Measurements from ENCODE around the gene TJAP1.
"Not testable (repeated sequence)": the region's sequence is repeated elsewhere in the genome, so short reads cannot be mapped to it uniquely, and the experiment has no call there.

TJAP1 gene

GRCh38 chr6:43460032-43460431 is 17.3 kb upstream of the TJAP1 start:
- Histone ChIP-seq H3K27me3 (ENCODE audit: control insufficient read depth in 2 of 2, insufficient read depth in 2 of 2, low read length in 2 of 2) (peaks cover 7 to 17% of the 10 kb centered on the region in 2 donors), H3K4me1 (ENCODE audit: control insufficient read depth in 2 of 2, insufficient read depth in 2 of 2, low read length in 2 of 2) (peaks cover 0 to 4% of the 10 kb centered on the region in 2 donors), H3K9me3 (ENCODE audit: control insufficient read depth in 2 of 2, low read length in 2 of 2) (no peaks in the 10 kb centered on the region), H3K9ac (ENCODE audit: low read depth in 1 of 2, low read length in 2 of 2) (no peak overlapping the region), H3K4me3 (ENCODE audit: low read length in 2 of 2) (no peak overlapping the region), H3K27ac (ENCODE audit: low read depth in 2 of 2, low read length in 2 of 2) (no peak overlapping the region), H3K36me3 (ENCODE audit: control insufficient read depth in 2 of 2, insufficient read depth in 2 of 2, low read length in 2 of 2) (no peaks in the 10 kb centered on the region)

GRCh38 chr6:43461936-43462335 is 15.4 kb upstream of the TJAP1 start:
- Histone ChIP-seq H3K9ac (ENCODE audit: low read depth in 1 of 2, low read length in 2 of 2) (no peak overlapping the region), H3K27me3 (ENCODE audit: control insufficient read depth in 2 of 2, insufficient read depth in 2 of 2, low read length in 2 of 2) (peaks cover 5 to 8% of the 10 kb centered on the region in 2 donors), H3K4me3 (ENCODE audit: low read length in 2 of 2) (no peak overlapping the region), H3K36me3 (ENCODE audit: control insufficient read depth in 2 of 2, insufficient read depth in 2 of 2, low read length in 2 of 2) (no peaks in the 10 kb centered on the region), H3K27ac (ENCODE audit: low read depth in 2 of 2, low read length in 2 of 2) (no peak overlapping the region), H3K4me1 (ENCODE audit: control insufficient read depth in 2 of 2, insufficient read depth in 2 of 2, low read length in 2 of 2) (no peaks in the 10 kb centered on the region), H3K9me3 (ENCODE audit: control insufficient read depth in 2 of 2, low read length in 2 of 2) (no peaks in the 10 kb centered on the region)

- Histone ChIP-seq H3K36me3 (ENCODE audit: control insufficient read depth in 2 of 2, insufficient read depth in 2 of 2, low read length in 2 of 2) (no peaks in the 10 kb centered on the region), H3K4me3 (ENCODE audit: low read length in 2 of 2) (no peak overlapping the region), H3K27ac (ENCODE audit: low read depth in 2 of 2, low read length in 2 of 2) (no peak overlapping the region), H3K4me1 (ENCODE audit: control insufficient read depth in 2 of 2, insufficient read depth in 2 of 2, low read length in 2 of 2) (no peaks in the 10 kb centered on the region), H3K9me3 (ENCODE audit: control insufficient read depth in 2 of 2, low read length in 2 of 2) (no peaks in the 10 kb centered on the region), H3K9ac (ENCODE audit: low read depth in 1 of 2, low read length in 2 of 2) (no peak overlapping the region), H3K27me3 (ENCODE audit: control insufficient read depth in 2 of 2, insufficient read depth in 2 of 2, low read length in 2 of 2) (peaks cover 5 to 7% of the 10 kb centered on the region in 2 donors)
Measured at GRCh38 chr6:43464337-43464736, 13.0 kb upstream of the TJAP1 start.

- Histone ChIP-seq H3K27ac (ENCODE audit: low read depth in 2 of 2, low read length in 2 of 2) (no peak overlapping the region), H3K36me3 (ENCODE audit: control insufficient read depth in 2 of 2, insufficient read depth in 2 of 2, low read length in 2 of 2) (no peaks in the 10 kb centered on the region), H3K4me3 (ENCODE audit: low read length in 2 of 2) (no peak overlapping the region), H3K27me3 (ENCODE audit: control insufficient read depth in 2 of 2, insufficient read depth in 2 of 2, low read length in 2 of 2) (peaks cover 5% of the 10 kb centered on the region in 2 donors), H3K9me3 (ENCODE audit: control insufficient read depth in 2 of 2, low read length in 2 of 2) (no peaks in the 10 kb centered on the region), H3K9ac (ENCODE audit: low read depth in 1 of 2, low read length in 2 of 2) (no peak overlapping the region), H3K4me1 (ENCODE audit: control insufficient read depth in 2 of 2, insufficient read depth in 2 of 2, low read length in 2 of 2) (no peaks in the 10 kb centered on the region)
Measured at GRCh38 chr6:43465948-43466347, 11.4 kb upstream of the TJAP1 start.

- not testable (repeated sequence) for H3K4me1 ChIP-seq (ENCODE audit: control insufficient read depth in 2 of 2, insufficient read depth in 2 of 2, low read length in 2 of 2); H3K9ac ChIP-seq (ENCODE audit: low read depth in 1 of 2, low read length in 2 of 2); H3K27ac ChIP-seq (ENCODE audit: low read depth in 2 of 2, low read length in 2 of 2); H3K4me3 ChIP-seq (ENCODE audit: low read length in 2 of 2); H3K9me3 ChIP-seq (ENCODE audit: control insufficient read depth in 2 of 2, low read length in 2 of 2); H3K27me3 ChIP-seq (ENCODE audit: control insufficient read depth in 2 of 2, insufficient read depth in 2 of 2, low read length in 2 of 2); H3K36me3 ChIP-seq (ENCODE audit: control insufficient read depth in 2 of 2, insufficient read depth in 2 of 2, low read length in 2 of 2)
Measured at GRCh38 chr6:43467265-43467664, 10.1 kb upstream of the TJAP1 start.

- H3K27me3 ChIP-seq (ENCODE audit: control insufficient read depth in 2 of 2, insufficient read depth in 2 of 2, low read length in 2 of 2) = peaks cover under 1% of the 10 kb centered on the region in 2 donors
- no peaks in the 10 kb centered on the region for H3K9me3 ChIP-seq (ENCODE audit: control insufficient read depth in 2 of 2, low read length in 2 of 2)
- H3K36me3 ChIP-seq (ENCODE audit: control insufficient read depth in 2 of 2, insufficient read depth in 2 of 2, low read length in 2 of 2) = no peaks in the 10 kb centered on the region
- H3K4me3 ChIP-seq (ENCODE audit: low read length in 2 of 2) = no peak overlapping the region
- H3K9ac ChIP-seq (ENCODE audit: low read depth in 1 of 2, low read length in 2 of 2) = no peak overlapping the region
- no peaks in the 10 kb centered on the region for H3K4me1 ChIP-seq (ENCODE audit: control insufficient read depth in 2 of 2, insufficient read depth in 2 of 2, low read length in 2 of 2)
- H3K27ac ChIP-seq (ENCODE audit: low read depth in 2 of 2, low read length in 2 of 2) = no peak overlapping the region
Measured at GRCh38 chr6:43467752-43468151, 9.6 kb upstream of the TJAP1 start.

- Histone ChIP-seq H3K27me3 (ENCODE audit: control insufficient read depth in 2 of 2, insufficient read depth in 2 of 2, low read length in 2 of 2) (no peaks in the 10 kb centered on the region), H3K4me3 (ENCODE audit: low read length in 2 of 2) (no peak overlapping the region), H3K36me3 (ENCODE audit: control insufficient read depth in 2 of 2, insufficient read depth in 2 of 2, low read length in 2 of 2) (no peaks in the 10 kb centered on the region), H3K27ac (ENCODE audit: low read depth in 2 of 2, low read length in 2 of 2) (no peak overlapping the region), H3K4me1 (ENCODE audit: control insufficient read depth in 2 of 2, insufficient read depth in 2 of 2, low read length in 2 of 2) (no peaks in the 10 kb centered on the region), H3K9ac (ENCODE audit: low read depth in 1 of 2, low read length in 2 of 2) (no peak overlapping the region), H3K9me3 (ENCODE audit: control insufficient read depth in 2 of 2, low read length in 2 of 2) (no peaks in the 10 kb centered on the region)
Measured at GRCh38 chr6:43468240-43468639, 9.1 kb upstream of the TJAP1 start.

GRCh38 chr6:43468748-43469681 is 8.4 kb upstream of the TJAP1 start:
- H3K9me3 ChIP-seq (ENCODE audit: control insufficient read depth in 2 of 2, low read length in 2 of 2) = no peaks in the 10 kb centered on the region
- H3K27ac ChIP-seq (ENCODE audit: low read depth in 2 of 2, low read length in 2 of 2) = no peak overlapping the region
- H3K4me1 ChIP-seq (ENCODE audit: control insufficient read depth in 2 of 2, insufficient read depth in 2 of 2, low read length in 2 of 2) = no peaks in the 10 kb centered on the region
- no peak overlapping the region for H3K4me3 ChIP-seq (ENCODE audit: low read length in 2 of 2)
- H3K27me3 ChIP-seq (ENCODE audit: control insufficient read depth in 2 of 2, insufficient read depth in 2 of 2, low read length in 2 of 2) = no peaks in the 10 kb centered on the region
- H3K9ac ChIP-seq (ENCODE audit: low read depth in 1 of 2, low read length in 2 of 2) = no peak overlapping the region
- H3K36me3 ChIP-seq (ENCODE audit: control insufficient read depth in 2 of 2, insufficient read depth in 2 of 2, low read length in 2 of 2) = no peaks in the 10 kb centered on the region

GRCh38 chr6:43469947-43470346 is 7.4 kb upstream of the TJAP1 start:
- no peak overlapping the region for H3K4me3 ChIP-seq (ENCODE audit: low read length in 2 of 2)
- no peaks in the 10 kb centered on the region for H3K9me3 ChIP-seq (ENCODE audit: control insufficient read depth in 2 of 2, low read length in 2 of 2)
- H3K27me3 ChIP-seq (ENCODE audit: control insufficient read depth in 2 of 2, insufficient read depth in 2 of 2, low read length in 2 of 2) = no peaks in the 10 kb centered on the region
- no peak overlapping the region for H3K27ac ChIP-seq (ENCODE audit: low read depth in 2 of 2, low read length in 2 of 2)
- no peaks in the 10 kb centered on the region for H3K36me3 ChIP-seq (ENCODE audit: control insufficient read depth in 2 of 2, insufficient read depth in 2 of 2, low read length in 2 of 2)
- no peaks in the 10 kb centered on the region for H3K4me1 ChIP-seq (ENCODE audit: control insufficient read depth in 2 of 2, insufficient read depth in 2 of 2, low read length in 2 of 2)
- H3K9ac ChIP-seq (ENCODE audit: low read depth in 1 of 2, low read length in 2 of 2) = no peak overlapping the region

GRCh38 chr6:43471399-43471798 is 6.0 kb upstream of the TJAP1 start:
- Histone ChIP-seq H3K9me3 (ENCODE audit: control insufficient read depth in 2 of 2, low read length in 2 of 2) (no peaks in the 10 kb centered on the region), H3K4me1 (ENCODE audit: control insufficient read depth in 2 of 2, insufficient read depth in 2 of 2, low read length in 2 of 2) (no peaks in the 10 kb centered on the region), H3K27me3 (ENCODE audit: control insufficient read depth in 2 of 2, insufficient read depth in 2 of 2, low read length in 2 of 2) (no peaks in the 10 kb centered on the region), H3K27ac (ENCODE audit: low read depth in 2 of 2, low read length in 2 of 2) (no peak overlapping the region), H3K9ac (ENCODE audit: low read depth in 1 of 2, low read length in 2 of 2) (no peak overlapping the region), H3K36me3 (ENCODE audit: control insufficient read depth in 2 of 2, insufficient read depth in 2 of 2, low read length in 2 of 2) (no peaks in the 10 kb centered on the region), H3K4me3 (ENCODE audit: low read length in 2 of 2) (no peak overlapping the region)

Data from mucosa of rectum (tissue), 2 donors.